Choroid plexus epithelial cell (primary cell): ENCODE results near the gene PCNT.
"Not testable (repeated sequence)": the region's sequence is repeated elsewhere in the genome, so short reads cannot be mapped to it uniquely, and the experiment has no call there.

Source experiments
- DNase-seq: peaks from one replicate; pipeline ENCODE4 v3.0.0-alpha.2; 2010; ENCODE audit warnings: low read depth
- H3K4me3 ChIP-seq: 2 replicates; pipeline ENCODE4 v1.5.1; 2011; ENCODE audit warnings: low read depth, mild to moderate bottlenecking, control low read depth, low read length, moderate library complexity
- TF ChIP-seq, protein P1 (sequence below): conservative IDR thresholded peaks from 2 replicates; pipeline ENCODE4 v1.5.1; 2011; ENCODE audit warnings: low read depth, mild to moderate bottlenecking, control low read depth, inconsistent platforms, low read length, moderate library complexity

The PCNT gene

DNA sequence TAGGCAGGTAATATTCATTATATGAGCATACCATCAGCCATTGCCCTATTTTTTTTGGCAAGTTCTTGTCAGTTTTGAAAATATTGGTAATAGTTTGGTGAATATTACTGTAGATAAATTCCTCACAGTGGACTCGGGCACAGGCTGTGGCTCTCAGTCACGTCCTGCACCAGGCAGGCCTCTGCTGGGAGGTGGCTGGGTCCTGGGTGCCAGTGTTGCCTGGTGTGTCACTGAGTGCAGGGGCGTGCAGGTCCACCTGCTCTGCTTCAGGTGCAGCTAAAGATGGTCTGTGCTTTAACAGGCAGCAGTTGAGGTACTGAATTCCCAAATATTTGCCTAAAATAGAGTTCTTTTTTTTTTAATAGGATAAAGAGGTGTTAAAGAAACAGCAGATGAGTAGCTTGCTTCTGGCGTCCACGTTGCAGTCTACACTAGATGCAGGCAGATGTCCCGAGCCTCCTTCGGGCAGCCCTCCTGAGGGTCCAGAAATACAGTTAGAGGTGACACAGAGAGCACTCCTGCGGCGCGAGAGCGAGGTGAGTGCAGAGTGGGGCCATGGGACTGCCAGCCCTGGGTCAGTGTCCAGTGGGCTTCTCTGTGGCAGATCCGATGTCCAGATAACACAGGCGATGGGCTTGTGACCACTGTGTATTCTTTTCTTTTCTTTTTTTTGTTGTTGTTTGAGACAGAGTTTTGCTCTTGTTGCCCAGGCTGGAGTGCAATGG lies 77.4 kb downstream of the PCNT start:
- DNase-seq, result no peak
- H3K4me3 ChIP-seq, result no peak overlapping the region
- TF ChIP-seq, protein P1, sequence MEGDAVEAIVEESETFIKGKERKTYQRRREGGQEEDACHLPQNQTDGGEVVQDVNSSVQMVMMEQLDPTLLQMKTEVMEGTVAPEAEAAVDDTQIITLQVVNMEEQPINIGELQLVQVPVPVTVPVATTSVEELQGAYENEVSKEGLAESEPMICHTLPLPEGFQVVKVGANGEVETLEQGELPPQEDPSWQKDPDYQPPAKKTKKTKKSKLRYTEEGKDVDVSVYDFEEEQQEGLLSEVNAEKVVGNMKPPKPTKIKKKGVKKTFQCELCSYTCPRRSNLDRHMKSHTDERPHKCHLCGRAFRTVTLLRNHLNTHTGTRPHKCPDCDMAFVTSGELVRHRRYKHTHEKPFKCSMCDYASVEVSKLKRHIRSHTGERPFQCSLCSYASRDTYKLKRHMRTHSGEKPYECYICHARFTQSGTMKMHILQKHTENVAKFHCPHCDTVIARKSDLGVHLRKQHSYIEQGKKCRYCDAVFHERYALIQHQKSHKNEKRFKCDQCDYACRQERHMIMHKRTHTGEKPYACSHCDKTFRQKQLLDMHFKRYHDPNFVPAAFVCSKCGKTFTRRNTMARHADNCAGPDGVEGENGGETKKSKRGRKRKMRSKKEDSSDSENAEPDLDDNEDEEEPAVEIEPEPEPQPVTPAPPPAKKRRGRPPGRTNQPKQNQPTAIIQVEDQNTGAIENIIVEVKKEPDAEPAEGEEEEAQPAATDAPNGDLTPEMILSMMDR, result no peak

DNA sequence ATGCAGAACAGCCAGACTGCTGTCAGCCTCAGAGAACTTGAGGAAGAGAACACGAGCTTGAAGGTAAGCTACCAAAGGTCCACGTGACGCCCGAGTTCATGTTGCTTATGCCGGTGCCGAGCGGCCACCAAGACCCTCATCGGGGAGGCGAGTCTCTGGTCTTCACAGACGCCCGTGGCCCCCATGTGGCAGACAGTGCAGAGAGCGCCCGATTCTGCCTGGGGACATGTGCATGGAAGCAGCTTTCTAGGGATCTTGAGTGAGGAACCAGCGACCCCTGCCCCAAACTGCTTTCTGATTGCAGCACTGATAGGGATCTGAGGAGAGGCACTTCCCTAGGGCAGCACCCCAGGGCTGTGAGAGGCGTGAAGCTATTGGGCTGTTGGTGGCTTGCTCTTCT lies 78.5 kb downstream of the PCNT start:
- TF ChIP-seq, protein P1, result no peak
- no peak overlapping the region for H3K4me3 ChIP-seq
- no peak for DNase-seq

- not testable (repeated sequence) for H3K4me3 ChIP-seq, DNase-seq
Observed at GRCh38 chr21:46403234-46403811, 79.4 kb downstream of the PCNT start.

DNA sequence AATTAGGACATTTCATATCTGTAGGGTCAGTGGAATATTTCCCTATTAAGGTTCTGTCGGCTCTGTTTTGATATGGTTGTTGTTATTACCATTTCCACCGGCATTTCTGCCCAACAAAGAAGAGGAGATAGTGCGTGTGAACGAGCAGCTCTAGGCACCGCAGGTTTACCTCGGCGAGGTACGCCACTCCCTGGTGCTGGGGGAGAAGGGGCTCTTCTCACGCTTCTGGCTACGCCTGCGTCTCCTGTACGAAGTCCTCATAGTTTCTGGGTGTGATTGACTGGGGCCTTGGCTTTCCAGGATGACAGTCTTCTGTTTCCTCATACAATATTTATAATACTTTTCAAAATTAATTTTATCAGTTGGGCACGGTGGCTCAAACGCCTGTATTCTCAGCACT lies 80.3 kb downstream of the PCNT start:
- DNase-seq, result no peak
- TF ChIP-seq, protein P1, result no peak
- H3K4me3 ChIP-seq, result no peak overlapping the region

GRCh38 chr21:46406001-46406400 lies 82.0 kb downstream of the PCNT start:
- no peak for DNase-seq
- no peak overlapping the region for H3K4me3 ChIP-seq
- TF ChIP-seq, protein P1, result no peak

- H3K4me3 ChIP-seq, result no peak overlapping the region
- TF ChIP-seq, protein P1, result no peak
- DNase-seq, result no peak
Observed at GRCh38 chr21:46409641-46410406, 85.9 kb downstream of the PCNT start.

GRCh38 chr21:46410516-46410915 lies 86.6 kb downstream of the PCNT start:
- no peak overlapping the region for H3K4me3 ChIP-seq
- no peak for DNase-seq
- TF ChIP-seq, protein P1, result no peak
